GM20431 (cell line): ENCODE measurements around the gene COPB1.

Source experiments
- in situ Hi-C: fragments of 300-500 bp; cut with MseI, MboI; formaldehyde crosslinking; loops from one replicate; pipeline ENCODE4 v1.15.0; 2020; ENCODE audit warnings: low sequenced_read_pairs; ENCODE audit not compliant: unreplicated experiment

The COPB1 gene

DNA sequence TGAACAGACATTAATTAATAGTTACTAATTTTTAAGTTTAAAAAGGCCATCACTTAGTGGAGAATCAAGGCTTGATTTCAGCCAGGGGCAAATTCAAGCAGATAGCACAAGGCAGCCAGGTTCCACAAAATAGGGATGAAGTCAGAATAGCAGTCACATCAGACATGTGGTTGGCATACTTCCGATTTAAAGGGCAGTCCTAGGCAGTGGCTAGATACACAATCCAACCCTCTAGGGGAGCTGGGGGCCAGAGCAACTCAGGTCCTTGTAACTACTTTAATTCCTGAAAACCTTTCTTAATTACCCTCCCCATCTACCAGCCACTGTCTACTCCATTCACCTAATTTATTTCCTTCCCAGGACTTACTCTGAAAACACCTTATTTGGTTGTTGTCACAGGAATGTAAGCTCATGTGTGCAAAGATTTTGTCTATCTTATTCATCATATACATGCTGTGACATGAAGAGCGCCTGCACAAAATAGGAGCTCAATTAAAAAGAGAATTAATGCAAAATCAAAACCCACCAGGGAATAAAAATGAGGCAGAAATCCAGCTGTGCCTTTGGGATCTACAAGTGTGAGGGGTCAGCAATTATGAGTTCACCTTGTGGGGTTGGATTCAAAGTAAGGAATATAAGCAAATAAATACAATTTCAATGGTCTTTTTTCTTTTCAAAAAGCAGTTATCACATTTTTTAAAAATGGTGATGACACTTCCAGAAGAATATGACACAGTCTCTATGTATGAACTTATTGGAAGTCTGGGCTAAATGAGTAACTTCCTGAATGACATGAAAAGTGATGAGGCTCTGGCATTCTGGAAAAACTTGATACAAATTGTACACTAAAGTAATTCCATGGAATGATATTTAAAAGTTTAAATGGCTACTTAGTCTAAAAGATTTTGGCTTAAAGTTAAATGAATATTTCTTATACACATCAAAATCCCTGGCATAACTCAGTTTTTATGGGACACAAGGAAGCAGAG, 53.8 kb downstream of the COPB1 start:
- in situ Hi-C loops, result no loop called here

DNA sequence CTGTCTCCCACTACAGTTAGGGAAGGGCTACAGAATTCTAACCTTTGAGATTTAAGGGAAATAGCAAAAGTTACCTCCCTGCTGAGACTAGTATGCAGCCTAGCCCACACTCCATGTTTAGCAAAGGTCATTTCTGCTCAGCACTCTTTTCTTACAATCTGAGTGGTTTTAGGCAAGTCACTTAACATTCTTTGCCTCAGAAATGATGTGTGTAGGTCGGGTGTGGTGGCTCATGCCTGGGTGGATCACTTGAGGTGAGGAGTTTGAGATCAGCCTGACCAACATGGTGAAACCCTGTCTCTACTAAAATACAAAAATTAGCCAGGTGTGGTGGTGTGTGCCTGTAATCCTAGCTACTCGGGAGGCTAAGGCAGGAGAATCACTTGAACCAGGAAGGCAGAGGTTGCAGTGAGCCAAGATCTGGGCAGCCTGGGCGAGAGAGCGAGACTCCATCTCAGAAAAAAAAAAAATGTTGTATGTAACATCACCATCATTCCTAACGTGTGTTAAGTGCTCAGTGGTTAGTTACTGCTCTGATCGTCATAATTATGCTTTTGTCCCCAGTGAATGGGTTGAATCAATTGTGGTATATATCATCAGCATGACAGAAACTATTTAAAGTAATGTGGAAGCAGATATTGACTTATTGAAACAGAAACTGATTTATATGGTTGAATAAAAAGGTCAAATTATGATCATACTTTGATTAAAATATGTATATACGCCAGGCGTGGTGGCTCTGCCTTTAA, 55.0 kb downstream of the COPB1 start:
- in situ Hi-C loops, result no loop called here

DNA sequence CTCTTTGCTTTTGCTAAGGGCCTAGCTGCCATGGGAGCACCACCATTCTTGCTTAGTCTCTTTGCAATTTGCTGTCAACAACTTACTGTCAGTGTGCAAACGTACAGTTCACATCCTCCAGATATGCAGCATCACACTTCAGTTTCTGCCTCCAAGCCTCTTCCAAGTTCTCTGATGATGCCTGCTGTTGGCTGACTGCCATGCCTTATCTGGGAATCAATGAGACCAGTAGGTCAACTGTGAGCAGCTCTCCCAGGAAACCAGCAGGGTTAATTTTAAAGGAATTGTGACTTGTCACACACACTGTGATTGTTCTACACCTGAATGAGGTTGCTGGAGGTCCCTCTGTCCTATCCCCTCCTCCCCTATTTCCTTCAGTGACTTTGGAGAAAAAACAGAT, 56.0 kb downstream of the COPB1 start:
- in situ Hi-C loops, result no loop called here

DNA sequence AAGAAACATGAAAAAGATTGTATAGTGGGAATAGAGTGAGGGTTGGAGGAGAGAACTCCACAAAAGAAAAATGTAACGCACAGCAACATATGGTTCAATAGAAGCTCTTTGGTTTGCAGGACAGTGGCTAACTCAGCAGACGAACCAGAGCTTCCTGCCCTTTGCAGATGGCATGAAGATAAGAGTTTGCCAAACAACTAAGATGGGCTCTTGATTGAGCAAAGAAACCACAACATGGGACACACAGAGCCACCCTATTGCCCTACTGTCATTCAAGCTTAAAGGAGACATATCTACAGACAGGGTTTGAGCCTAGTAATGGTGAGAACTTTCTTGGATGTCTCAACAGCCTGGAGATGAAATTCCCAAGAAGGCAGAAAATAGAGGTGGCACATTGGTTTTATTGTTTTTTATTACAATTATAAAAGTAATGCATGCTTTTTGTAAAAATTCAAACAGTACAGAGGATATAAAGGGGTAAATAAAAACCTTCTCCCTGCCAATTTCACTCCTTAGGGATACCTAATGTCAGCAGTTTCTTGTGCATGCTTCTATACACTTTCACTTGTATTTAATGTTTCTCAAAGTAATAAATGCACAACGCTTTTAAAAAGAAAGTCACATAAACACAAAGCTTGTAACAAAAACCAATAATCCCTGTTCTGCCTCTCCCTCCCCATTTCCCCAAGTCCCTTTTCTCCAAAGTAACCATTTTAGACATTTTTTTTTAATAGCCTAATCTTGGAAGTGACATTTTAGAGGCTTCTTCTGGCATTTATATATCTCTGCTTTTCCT, 63.7 kb downstream of the COPB1 start:
- in situ Hi-C loops, result no loop called here

DNA sequence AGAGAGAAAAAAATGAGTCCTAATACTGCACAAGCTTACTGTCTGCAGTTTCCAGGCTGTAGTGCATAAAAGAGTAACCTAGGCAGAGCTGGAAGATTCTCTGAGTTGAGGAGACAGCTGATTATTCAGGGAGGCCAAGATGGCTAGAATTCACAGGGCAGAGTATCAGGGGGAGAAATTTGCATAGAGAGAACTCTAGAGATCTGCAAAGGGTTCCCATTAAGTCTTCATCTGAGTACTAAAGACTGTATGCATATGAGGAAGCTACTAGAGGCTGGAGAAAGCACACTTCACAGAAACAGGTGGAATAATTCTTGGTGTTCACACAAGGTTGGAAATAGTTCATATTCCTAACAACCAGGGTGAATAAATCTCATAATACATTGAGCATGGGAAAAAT, 74.0 kb downstream of the COPB1 start:
- in situ Hi-C loops, result no loop called here

DNA sequence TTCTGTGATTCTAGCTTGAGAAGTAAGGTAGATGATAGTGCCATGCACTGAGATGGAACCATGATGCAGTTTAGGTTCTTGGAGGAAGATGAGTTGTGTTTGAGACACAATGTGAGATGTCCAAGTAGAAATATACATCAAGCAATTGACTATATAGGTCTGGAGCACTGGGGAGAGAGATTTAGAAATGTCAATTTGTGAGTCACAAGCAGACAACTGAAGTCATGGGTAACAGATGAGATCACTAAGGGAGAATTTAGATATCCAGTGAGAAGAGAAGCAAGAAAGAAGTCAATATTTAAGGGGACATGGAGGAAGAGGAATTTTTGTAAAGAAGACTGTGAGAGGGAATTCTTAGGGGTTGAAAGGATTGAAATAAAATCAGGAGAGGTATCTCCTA, 75.5 kb downstream of the COPB1 start:
- in situ Hi-C loops, result no loop called here

DNA sequence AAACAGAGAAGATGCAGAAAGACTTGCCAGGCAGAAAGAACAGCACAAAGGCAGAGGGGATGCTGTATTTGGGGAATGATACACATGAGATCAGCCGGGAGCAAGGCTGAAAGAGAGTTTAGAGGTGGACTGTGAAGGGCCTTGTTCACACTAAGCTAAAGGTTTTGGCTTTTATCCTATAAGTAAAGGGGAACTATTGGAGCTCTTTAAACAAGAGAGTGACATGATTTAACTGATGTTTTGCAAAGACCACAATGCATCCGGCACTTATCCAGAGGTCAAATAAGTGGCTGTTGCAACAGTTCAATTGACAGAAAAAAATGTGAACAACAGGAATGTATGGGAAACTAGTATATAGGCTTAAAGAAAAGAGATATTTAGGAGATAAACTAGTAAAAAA, 76.0 kb downstream of the COPB1 start:
- in situ Hi-C loops, result no loop called here

DNA sequence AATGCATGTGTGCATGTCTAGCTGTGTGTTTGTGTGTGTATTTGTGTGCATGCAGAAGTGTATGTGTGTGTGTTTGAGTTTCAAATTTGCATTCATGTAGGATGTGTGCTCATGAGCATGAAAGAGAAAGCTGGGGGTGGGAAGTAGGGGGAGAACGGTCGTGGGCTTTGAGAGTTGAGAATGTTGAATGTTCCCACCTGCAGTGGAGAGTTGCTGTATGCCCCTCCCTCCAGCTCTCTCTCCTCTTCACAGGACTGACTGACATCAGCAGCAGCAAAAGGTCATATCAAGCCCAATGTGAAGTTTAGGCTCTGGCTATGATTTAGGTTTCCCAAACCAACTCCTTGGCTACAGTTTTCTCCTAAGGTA, 76.8 kb downstream of the COPB1 start:
- in situ Hi-C loops, result no loop called here

DNA sequence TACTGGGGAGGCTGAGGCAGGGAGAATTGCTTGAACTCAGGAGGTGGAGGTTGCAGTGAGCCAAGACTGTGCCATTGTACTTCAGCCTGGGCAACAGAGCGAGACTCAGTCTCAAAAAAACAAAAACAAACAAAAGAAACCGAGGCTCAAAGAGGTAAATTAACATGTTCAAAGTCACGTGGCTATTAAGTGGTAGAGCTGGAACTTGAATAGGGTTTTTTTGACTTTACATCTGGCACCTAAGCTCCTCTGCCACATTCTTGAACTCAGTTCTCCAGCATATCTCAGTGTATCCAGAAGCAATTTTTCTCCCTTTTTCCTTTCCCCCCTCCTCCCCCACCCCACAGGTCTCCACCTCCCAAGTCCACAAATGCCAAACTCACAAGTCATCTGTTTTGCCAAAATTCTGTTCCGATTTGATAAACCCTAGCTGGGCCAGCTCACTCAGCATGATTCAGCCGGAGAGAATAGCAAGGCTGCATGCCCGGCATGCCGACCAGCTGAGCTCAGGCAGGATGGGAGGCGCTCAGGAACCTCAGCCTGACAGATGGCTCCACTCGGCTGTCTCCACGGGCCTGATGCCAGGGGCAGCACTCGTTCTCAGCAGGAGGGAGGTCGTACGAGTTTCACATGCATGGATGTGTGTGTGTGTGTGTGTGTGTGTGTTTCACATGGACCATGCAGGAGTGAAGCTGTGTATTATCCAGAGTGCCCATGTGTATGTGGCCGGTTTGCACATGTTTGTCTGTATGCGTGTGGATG, 77.4 kb downstream of the COPB1 start:
- in situ Hi-C loops, result no loop called here

DNA sequence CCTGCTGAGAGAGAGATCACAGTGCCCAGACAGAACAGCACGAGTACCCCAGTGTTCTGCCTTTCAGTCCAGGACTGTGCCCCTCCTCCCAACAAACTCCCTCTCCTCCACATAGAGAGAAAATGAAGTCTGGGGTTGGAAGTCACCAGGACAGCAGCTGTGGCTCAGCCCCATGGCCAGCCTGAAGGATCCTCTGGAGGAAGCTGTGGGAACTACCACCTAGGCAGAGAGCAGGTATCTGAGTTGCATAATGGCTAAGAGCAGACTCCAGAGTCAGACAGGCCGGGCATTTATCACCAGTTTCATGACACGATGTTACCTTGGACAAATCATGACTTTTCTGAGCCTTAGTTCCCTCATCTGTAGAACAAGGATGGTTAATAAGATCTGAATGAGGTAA, 79.4 kb downstream of the COPB1 start:
- in situ Hi-C loops, result no loop called here

DNA sequence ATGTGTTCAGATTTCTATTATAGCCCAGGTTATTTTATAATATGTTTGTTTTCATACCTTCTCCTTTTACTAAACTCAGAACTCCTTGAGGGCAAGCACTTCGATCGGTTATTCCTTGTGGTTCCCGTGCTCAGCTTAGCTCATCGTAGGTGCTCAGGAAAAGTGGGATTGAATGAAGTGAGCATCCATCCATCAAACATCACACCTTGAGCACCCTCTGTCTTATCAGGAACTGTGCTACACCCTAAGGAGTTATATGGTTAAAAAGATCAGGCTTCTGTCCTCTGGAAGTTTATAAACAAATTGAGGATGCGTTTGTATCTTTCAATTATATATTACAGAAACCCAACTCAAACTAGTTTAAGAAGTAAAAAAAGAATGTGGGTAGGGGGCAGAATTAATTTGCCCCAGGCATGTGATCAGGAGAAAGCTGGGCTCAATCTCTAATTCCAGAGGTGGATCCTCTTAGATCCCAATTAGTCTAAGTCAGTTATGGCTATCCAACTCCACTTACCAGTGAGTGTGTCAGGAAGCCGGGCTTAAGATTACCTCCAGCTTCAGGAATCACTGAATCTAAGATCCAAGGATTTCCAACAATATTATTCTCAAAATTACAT, 80.7 kb downstream of the COPB1 start:
- in situ Hi-C loops, result no loop called here

DNA sequence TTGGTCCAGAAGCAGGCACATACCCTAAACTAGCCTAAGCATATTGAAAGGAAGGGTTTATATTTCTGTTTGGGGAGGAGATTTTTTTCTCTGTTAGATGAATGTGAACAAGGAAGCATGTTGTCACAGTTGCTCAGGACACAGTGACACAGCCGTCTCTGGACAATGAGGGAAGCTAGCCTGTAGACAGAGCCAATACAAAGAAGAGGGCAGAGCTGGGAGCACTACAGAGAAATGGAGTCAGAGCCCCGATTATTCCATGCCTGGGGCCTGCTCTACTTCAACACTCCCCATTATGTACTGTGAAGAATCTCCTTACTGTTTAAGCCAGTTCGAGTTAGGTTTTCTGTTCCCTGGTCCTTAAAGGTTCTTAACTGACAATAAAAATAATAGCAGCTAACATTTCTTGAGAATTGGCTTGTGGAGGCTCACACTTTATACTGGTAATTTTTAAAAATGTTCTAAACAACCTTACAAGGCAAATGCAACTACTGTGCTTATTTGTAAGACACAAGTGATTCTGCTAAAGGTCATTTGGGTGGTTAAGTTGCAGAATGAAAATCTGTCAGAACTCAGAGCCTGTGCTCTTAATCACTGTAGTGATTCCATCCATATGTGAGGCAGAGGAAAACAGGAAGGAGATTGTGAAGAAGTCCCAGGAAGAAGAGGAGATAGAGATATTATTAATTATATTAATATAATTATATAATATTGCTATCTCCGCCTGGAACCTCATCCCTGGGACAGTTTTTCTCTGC, 81.8 kb downstream of the COPB1 start:
- in situ Hi-C loops, result no loop called here

DNA sequence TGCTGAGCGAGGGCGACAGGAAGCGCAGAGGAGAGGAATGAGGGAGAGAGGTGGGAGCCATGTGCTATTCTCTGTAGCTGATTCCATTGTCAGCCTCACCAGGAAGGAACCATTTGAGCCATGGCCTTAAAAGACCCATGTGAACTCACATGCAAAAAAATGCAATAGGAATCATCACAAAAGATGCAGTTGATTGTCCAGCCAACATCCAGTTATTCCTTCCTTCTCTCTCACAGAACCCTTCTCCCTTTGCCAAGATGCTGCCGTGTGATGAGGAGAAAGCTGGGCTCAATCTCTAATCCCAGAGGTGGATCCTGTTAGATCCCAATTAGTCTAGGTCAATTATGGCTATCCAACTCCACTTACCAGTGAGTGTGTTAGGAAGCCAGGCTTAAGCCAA, 82.4 kb downstream of the COPB1 start:
- in situ Hi-C loops, result no loop called here

DNA sequence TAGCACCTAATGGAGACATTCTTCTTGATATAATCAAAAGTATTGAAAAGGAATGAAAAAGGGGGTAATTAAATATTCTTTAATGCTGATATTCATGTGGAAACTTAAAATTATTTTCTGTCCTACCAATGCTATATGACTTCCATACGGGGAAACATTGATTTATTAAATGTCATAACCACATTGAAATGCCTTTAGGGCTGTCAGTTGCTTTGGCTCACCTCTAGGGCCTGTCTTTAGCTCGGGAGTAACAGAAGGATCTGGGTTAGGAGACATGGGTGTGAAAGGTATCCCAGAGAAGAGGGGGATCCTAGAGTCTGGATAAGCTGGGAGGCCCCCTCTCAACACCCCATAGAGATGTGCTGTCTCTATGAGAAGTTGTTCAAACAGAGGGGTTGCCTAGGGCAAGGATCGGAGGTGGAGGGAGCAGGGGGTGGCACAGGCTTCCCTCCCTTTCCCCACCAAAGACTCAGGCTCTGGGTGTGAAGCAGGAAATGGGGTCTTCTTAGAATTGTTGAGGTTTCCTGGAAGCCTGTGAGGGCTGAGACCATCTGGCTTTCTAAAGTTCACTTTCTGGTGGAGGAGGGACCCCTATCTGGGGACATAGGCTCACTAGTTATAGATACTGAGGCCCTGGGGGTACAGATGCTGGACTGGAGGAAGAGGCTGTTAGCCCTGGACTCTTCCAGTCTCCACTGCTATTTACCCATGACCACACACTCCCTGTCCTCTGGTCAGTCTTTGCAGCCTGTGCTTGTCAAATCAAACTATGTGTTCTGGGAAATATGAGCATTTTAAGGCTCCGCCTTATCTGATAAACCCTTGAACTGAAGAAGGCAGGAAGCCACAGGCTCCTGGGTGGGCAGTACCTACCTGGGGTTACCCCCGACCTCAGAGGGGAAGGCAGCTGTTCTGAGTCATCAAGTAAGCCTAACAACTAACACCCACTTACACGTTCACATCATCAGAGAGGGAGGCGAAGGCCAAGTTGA, 84.8 kb downstream of the COPB1 start:
- in situ Hi-C loops, result no loop called here

DNA sequence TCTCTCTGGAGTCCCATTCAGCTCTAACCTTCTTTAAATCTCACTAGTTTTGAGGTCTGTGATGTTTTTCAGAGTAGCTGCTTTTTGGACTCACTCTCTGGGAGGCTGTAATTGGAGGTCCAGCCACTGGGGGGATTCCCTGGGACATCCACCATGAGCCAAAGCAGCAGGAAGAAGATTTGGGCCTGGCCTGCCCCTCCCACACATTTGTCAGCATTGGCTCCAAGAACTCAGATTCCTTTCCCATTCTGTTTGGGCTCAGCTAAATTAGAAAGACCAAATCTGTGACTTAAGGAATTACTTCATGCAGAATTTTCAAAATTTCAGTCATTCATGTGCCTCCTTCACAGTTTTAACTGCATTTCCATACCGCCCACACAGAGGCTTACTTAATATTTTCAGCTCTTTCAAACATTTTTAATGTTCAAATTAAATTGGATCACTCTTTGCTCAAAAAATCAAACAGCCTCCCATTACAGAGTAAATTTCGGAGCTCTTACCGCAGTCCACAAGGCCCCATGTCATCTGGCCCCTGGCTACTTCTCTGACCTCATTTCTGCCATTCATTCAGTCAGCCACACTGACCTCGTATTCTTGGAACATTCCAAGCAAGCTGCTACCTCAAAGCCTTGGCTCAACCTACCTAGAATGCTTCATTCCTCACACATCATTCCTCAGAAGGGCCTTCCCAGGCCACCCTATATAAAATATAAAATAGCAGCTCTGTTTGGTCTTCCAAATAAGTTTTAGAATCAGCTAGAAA, 86.1 kb downstream of the COPB1 start:
- in situ Hi-C loops, result no loop called here

DNA sequence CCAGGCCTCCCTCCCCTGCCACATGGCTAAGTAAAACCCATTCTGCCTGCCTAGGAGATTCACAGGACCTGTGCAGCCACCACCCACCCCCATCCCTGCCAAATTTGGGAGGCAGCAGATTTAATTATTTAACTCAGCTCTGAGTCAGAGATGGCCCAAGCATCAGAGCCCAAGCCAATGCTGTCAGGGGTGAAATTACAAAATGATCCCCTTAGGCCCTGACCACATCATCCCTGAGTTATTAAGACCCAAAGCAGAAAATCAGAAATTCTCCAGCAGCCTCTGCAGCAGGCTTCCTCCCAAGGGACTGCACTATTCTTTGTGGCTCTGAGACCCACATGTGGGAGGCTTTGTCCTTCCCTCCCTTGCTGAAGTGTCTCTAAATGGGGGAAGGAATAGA, 87.8 kb downstream of the COPB1 start:
- in situ Hi-C loops, result no loop called here

DNA sequence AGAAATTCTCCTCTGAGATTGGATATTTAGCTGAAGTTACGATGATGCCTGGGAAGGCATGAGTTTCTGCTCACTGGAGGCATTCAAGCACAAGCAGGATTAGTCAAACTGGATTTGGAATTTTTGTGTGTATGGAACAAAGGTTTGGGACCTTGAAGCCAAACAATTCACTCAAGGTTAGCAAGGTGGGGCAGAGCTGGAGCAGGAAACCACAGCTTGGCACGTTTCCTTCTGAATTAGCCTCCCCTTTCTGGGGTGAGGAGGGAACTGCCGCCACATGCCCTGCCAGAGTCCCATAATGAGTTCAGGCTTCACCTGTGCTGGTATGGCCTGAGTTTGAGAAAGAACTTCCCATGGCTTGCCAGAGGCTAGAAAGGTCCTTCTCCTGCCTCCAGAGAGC, 89.7 kb downstream of the COPB1 start:
- in situ Hi-C loops, result no loop called here
